A549 (cell line): ENCODE data around the gene RHAG.

Source experiments
- CBX8 ChIP-seq: fragments of 200-600 bp; sonication (generic); IDR thresholded peaks from 2 replicates; pipeline ENCODE4 v1.6.1; 2016
- CTCF ChIP-seq: fragments of >200 bp; sonication (Bioruptor Twin); formaldehyde crosslinking; IDR thresholded peaks from 3 replicates; pipeline ENCODE4 v1.5.1; 2016
- EP300 ChIP-seq, 2 experiments: fragments of >200 bp; sonication (Bioruptor Twin); formaldehyde crosslinking; IDR thresholded peaks; 2 replicates in 1 of 2; 3 replicates in 1 of 2; pipeline ENCODE4 v1.6.1; 2016 to 2017
- HDAC2 ChIP-seq: fragments of 200-600 bp; sonication (generic); IDR thresholded peaks from 2 replicates; pipeline ENCODE4 v1.6.1; 2016
- KDM5A ChIP-seq: fragments of 200-600 bp; sonication (generic); IDR thresholded peaks from 2 replicates; pipeline ENCODE4 v1.6.1; 2016; ENCODE audit warnings: antibody characterized with exemption, mild to moderate bottlenecking
- MAX ChIP-seq: IDR thresholded peaks from 2 replicates; pipeline ENCODE4 v1.6.1; 2012
- MAZ ChIP-seq: fragments of 150-350 bp; IDR thresholded peaks from 2 replicates; pipeline ENCODE4 v1.6.1; 2014; ENCODE audit warnings: antibody characterized with exemption, low read depth, low read length, borderline replicate concordance
- POLR2A ChIP-seq: IDR thresholded peaks from 2 replicates; pipeline ENCODE4 v1.6.1; 2012; ENCODE audit warnings: mild to moderate bottlenecking, low read length
- USF2 ChIP-seq: fragments of 450-650 bp; IDR thresholded peaks from 2 replicates; pipeline ENCODE4 v1.6.1; 2014; ENCODE audit warnings: antibody characterized with exemption
- ZNF302 ChIP-seq: fragments of 250-450 bp; sonication (Bioruptor Pico); IDR thresholded peaks from 2 replicates; pipeline ENCODE4 v1.9.0; 2021; ENCODE audit warnings: inconsistent platforms, mild to moderate bottlenecking, moderate library complexity

GRCh38 chr6:49634836-49635218 is 1.8 kb downstream of the RHAG start:
- TF ChIP-seq CTCF (no peak), KDM5A (no peak), MAX (no peak), ZNF302 (CRISPR knock-in tag) (no peak), HDAC2 (no peak), POLR2A (no peak), EP300 (IDR thresholded peaks at IDR 0.05) (no peak), USF2 (no peak), MAZ (no peak), CBX8 (no peak)
